H9 (cell line): ENCODE measurements around the gene RMND5B. TPM values are rescaled to one million over a fixed set of nuclear protein-coding genes. Genes with fewer than 3 reads are reported as not detected.

ENCODE experiments used
- DNase-seq: peaks from one replicate; pipeline ENCODE4 v3.0.0-alpha.2; 2017
- H2AFZ ChIP-seq: one replicate; pipeline ENCODE4 v1.6.1; 2013; ENCODE audit warnings: mild to moderate bottlenecking, low read length, control low read depth, moderate library complexity
- H2AK5ac ChIP-seq: 2 replicates; pipeline ENCODE4 v1.6.1; 2013; ENCODE audit warnings: low read length, control low read depth, mixed read lengths; ENCODE audit not compliant: insufficient read length
- H2BK120ac ChIP-seq: one replicate; pipeline ENCODE4 v1.6.1; 2013; ENCODE audit warnings: low read depth, mild to moderate bottlenecking, low read length, control low read depth, inconsistent platforms; ENCODE audit not compliant: poor library complexity, severe bottlenecking
- H2BK12ac ChIP-seq: 2 replicates; pipeline ENCODE4 v1.6.1; 2013; ENCODE audit warnings: low read length, control low read depth, mixed read lengths, low read depth; ENCODE audit not compliant: insufficient read length
- H2BK15ac ChIP-seq: 2 replicates; pipeline ENCODE4 v1.6.1; 2013; ENCODE audit warnings: low read depth, low read length, control low read depth
- H2BK20ac ChIP-seq: one replicate; pipeline ENCODE4 v1.6.1; 2013; ENCODE audit warnings: low read depth, mild to moderate bottlenecking, low read length, control low read depth, inconsistent platforms; ENCODE audit not compliant: poor library complexity, severe bottlenecking
- H2BK5ac ChIP-seq: 2 replicates; pipeline ENCODE4 v1.6.1; 2013; ENCODE audit warnings: low read length, control low read depth, mixed read lengths; ENCODE audit not compliant: insufficient read length
- H3K14ac ChIP-seq: 2 replicates; pipeline ENCODE4 v1.6.1; 2013; ENCODE audit warnings: low read length, control low read depth; ENCODE audit not compliant: insufficient read depth
- H3K18ac ChIP-seq: 2 replicates; pipeline ENCODE4 v1.6.1; 2013; ENCODE audit warnings: low read depth, mild to moderate bottlenecking, mixed read lengths, low read length, control low read depth; ENCODE audit not compliant: insufficient read length
- H3K23ac ChIP-seq: 2 replicates; pipeline ENCODE4 v1.6.1; 2013; ENCODE audit warnings: low read length, control low read depth, mixed read lengths, low read depth; ENCODE audit not compliant: insufficient read length
- H3K23me2 ChIP-seq: 2 replicates; pipeline ENCODE4 v1.6.1; 2013; ENCODE audit warnings: low read depth, mild to moderate bottlenecking, mixed read lengths, low read length, control low read depth; ENCODE audit not compliant: insufficient read length, poor library complexity, severe bottlenecking
- H3K27ac ChIP-seq: 2 replicates; pipeline ENCODE4 v1.5.1; 2013; ENCODE audit warnings: low read length, control low read depth, mixed read lengths, low read depth; ENCODE audit not compliant: insufficient read length
- H3K27me3 ChIP-seq: 2 replicates; pipeline ENCODE4 v1.6.1; 2013; ENCODE audit warnings: low read length, control low read depth, inconsistent platforms; ENCODE audit not compliant: insufficient read depth
- H3K4ac ChIP-seq: 2 replicates; pipeline ENCODE4 v1.6.1; 2013; ENCODE audit warnings: low read depth, mild to moderate bottlenecking, control low read depth, inconsistent platforms, low read length, moderate library complexity
- H3K4me1 ChIP-seq: 2 replicates; pipeline ENCODE4 v1.6.1; 2013; ENCODE audit warnings: low read length, control low read depth, inconsistent platforms; ENCODE audit not compliant: insufficient read depth
- H3K4me2 ChIP-seq: 2 replicates; pipeline ENCODE4 v1.6.1; 2013; ENCODE audit warnings: low read length, control low read depth, mixed read lengths; ENCODE audit not compliant: insufficient read length, insufficient read depth
- H3K56ac ChIP-seq: 2 replicates; pipeline ENCODE4 v1.6.1; 2013; ENCODE audit warnings: low read depth, mild to moderate bottlenecking, mixed read lengths, low read length, control low read depth; ENCODE audit not compliant: insufficient read length
- H3K79me1 ChIP-seq: 2 replicates; pipeline ENCODE4 v1.6.1; 2013; ENCODE audit warnings: low read depth, mild to moderate bottlenecking, moderate library complexity, low read length, control low read depth, inconsistent platforms; ENCODE audit not compliant: insufficient read depth, poor library complexity, severe bottlenecking
- H3K79me2 ChIP-seq: 2 replicates; pipeline ENCODE4 v1.6.1; 2013; ENCODE audit warnings: low read length, control low read depth, inconsistent platforms; ENCODE audit not compliant: insufficient read depth
- H3K9ac ChIP-seq: 2 replicates; pipeline ENCODE4 v1.6.1; 2013; ENCODE audit warnings: low read length, control low read depth, mixed read lengths; ENCODE audit not compliant: insufficient read length; ENCODE audit errors: extremely low read depth
- H3K9me3 ChIP-seq: one replicate; pipeline ENCODE4 v1.6.1; 2013; ENCODE audit warnings: low read depth, low read length, inconsistent platforms; ENCODE audit not compliant: control insufficient read depth
- H3T11ph ChIP-seq: one replicate; pipeline ENCODE4 v1.6.1; 2013; ENCODE audit warnings: mild to moderate bottlenecking, low read length, control low read depth, inconsistent platforms
- H4K20me1 ChIP-seq: one replicate; pipeline ENCODE4 v1.6.1; 2013; ENCODE audit not compliant: control insufficient read depth, insufficient read length, insufficient read depth
- H4K5ac ChIP-seq: 2 replicates; pipeline ENCODE4 v1.6.1; 2013; ENCODE audit warnings: low read depth, mild to moderate bottlenecking, mixed read lengths, low read length, control low read depth; ENCODE audit not compliant: insufficient read length
- H4K8ac ChIP-seq: replicated peaks from 2 replicates; pipeline ENCODE4 v1.6.1; 2013; ENCODE audit warnings: low read length, control low read depth, mixed read lengths, low read depth; ENCODE audit not compliant: insufficient read length
- H4K91ac ChIP-seq: 2 replicates; pipeline ENCODE4 v1.6.1; 2013; ENCODE audit warnings: low read depth, mild to moderate bottlenecking, moderate library complexity, mixed read lengths, low read length, control low read depth; ENCODE audit not compliant: insufficient read length
- H3K27ac Mint-ChIP-seq, 3 experiments: 2 replicates in 2 of 3; 3 replicates in 1 of 3; pipeline ENCODE4 v1.8.0; 2020 to 2021; ENCODE audit warnings: mixed read lengths in 3 of 3, mild to moderate bottlenecking in 1 of 3, moderate library complexity in 1 of 3
- H3K27me3 Mint-ChIP-seq: 2 replicates; pipeline ENCODE4 v1.8.0; 2021; ENCODE audit warnings: low read depth, mild to moderate bottlenecking, moderate library complexity, mixed read lengths
- H3K36me3 Mint-ChIP-seq, 3 experiments: 2 replicates in 2 of 3; 3 replicates in 1 of 3; pipeline ENCODE4 v1.8.0; 2020 to 2021; ENCODE audit warnings: low read depth in 3 of 3, mixed read lengths in 3 of 3; ENCODE audit not compliant: insufficient read depth in 1 of 3
- H3K4me1 Mint-ChIP-seq, 2 experiments: 2 replicates each; pipeline ENCODE4 v1.8.0; 2020; ENCODE audit warnings: mixed read lengths in 2 of 2
- H3K4me3 Mint-ChIP-seq, 2 experiments: 2 replicates in 1 of 2; 3 replicates in 1 of 2; pipeline ENCODE4 v1.8.0; 2020 to 2021; ENCODE audit warnings: mild to moderate bottlenecking in 2 of 2, mixed read lengths in 2 of 2, moderate library complexity in 1 of 2
- H3K9me3 Mint-ChIP-seq, 2 experiments: 2 replicates in 1 of 2; 3 replicates in 1 of 2; pipeline ENCODE4 v1.8.0; 2020; ENCODE audit warnings: mild to moderate bottlenecking in 2 of 2, mixed read lengths in 2 of 2, moderate library complexity in 1 of 2
- CTCF ChIP-seq: fragments of 200-600 bp; sonication (generic); conservative IDR thresholded peaks from 3 replicates; pipeline ENCODE4 v1.8.0; 2021; ENCODE audit warnings: antibody characterized with exemption, mild to moderate bottlenecking
- WGBS: extraction: QIAGEN DNeasy Blood & Tissue Kit; methylation state at CpG from one replicate; pipeline ENCODE4 v1.1.7; 2013; ENCODE audit warnings: missing lambda C conversion rate, low lambda C conversion rate, mixed read lengths; ENCODE audit not compliant: insufficient read length; ENCODE audit errors: extremely low coverage; 5-methylcytosine and 5-hydroxymethylcytosine counted together
- total RNA-seq: library from RNA; stranded (reverse); gene quantifications from 2 replicates; pipeline ENCODE4 v1.2.1, GENCODE V29; 2021

RMND5B gene
- total RNA-seq, 1 experiment from 2014 or later, result 86.4 TPM

- Histone ChIP-seq H4K20me1 (no peaks in the 10 kb centered on the region), H3K9me3 (no peaks in the 10 kb centered on the region), H3K23me2 (no peaks in the 10 kb centered on the region), H3K9ac (no peak overlapping the region), H3K14ac (no peak overlapping the region), H2AK5ac (no peak overlapping the region), H2BK20ac (no peak overlapping the region), H3K56ac (no peak overlapping the region), H2AFZ (no peak overlapping the region), H2BK5ac (no peak overlapping the region), H2BK12ac (no peak overlapping the region), H3K79me2 (no peaks in the 10 kb centered on the region), H4K91ac (no peak overlapping the region), H4K5ac (no peak overlapping the region), H2BK120ac (no peak overlapping the region), H3K27me3 (no peaks in the 10 kb centered on the region), H3K79me1 (no peaks in the 10 kb centered on the region), H3K4me2 (no peak overlapping the region), H3K4ac (no peak overlapping the region), H3T11ph (no peak overlapping the region), H3K27ac (no peak overlapping the region), H3K23ac (no peak overlapping the region), H4K8ac (no peak overlapping the region), H2BK15ac (no peak overlapping the region), H3K4me1 (no peaks in the 10 kb centered on the region), H3K18ac (no peak overlapping the region)
- Mint-ChIP-seq H3K27ac (peak overlapping the region in 2 of 3 experiments; percentile 36; a peak in 1 of 7 replicates), H3K4me3 (no peak overlapping the region), H3K9me3 (peaks cover 19 to 25% of the 10 kb centered on the region in 2 experiments), H3K36me3 (peaks cover 6 to 19% (median 7%) of the 10 kb centered on the region in 3 experiments), H3K4me1 (peaks cover 27 to 30% of the 10 kb centered on the region in 2 experiments), H3K27me3 (peaks cover 21% of the 10 kb centered on the region)
- no CpG with 5 or more reads among the region's 7 CpGs for WGBS
- TF ChIP-seq CTCF, result no peak
- no peak for DNase-seq
These were observed 65.5 kb downstream of the RMND5B start for GRCh38 chr5:178196281-178196812.
